GM12878 (cell line): ENCODE data around the gene MAP4K4.

Experiments
- BHLHE40 ChIP-seq, 2 experiments: fragments of 450-650 bp in 1 of 2; IDR thresholded peaks; 2 replicates each; pipeline ENCODE4 v1.6.1; 2011 to 2017; ENCODE audit warnings: low read depth in 2 of 2, borderline replicate concordance in 1 of 2, improper control_type of control experiment in 1 of 2, low read length in 1 of 2, mild to moderate bottlenecking in 1 of 2
- CHD1 ChIP-seq: IDR thresholded peaks from 2 replicates; pipeline ENCODE4 v1.6.1; 2012; ENCODE audit warnings: low read depth, low read length, improper control_type of control experiment
- CTCF ChIP-seq, 3 experiments: IDR thresholded peaks in 2 of 3; conservative IDR thresholded peaks in 1 of 3; 2 replicates each; pipeline ENCODE4 v1.5.1; 2011; ENCODE audit warnings: low read depth in 3 of 3, low read length in 3 of 3, mild to moderate bottlenecking in 3 of 3, control low read depth in 2 of 3, moderate library complexity in 2 of 3, inconsistent platforms in 1 of 3, mixed read lengths in 1 of 3; ENCODE audit not compliant: control insufficient read depth in 2 of 3, insufficient read depth in 1 of 3; ENCODE audit errors: extremely low read depth in 1 of 3
- GABPA ChIP-seq: IDR thresholded peaks from 2 replicates; pipeline ENCODE4 v1.6.1; 2014; ENCODE audit warnings: antibody characterized with exemption, low read depth, mild to moderate bottlenecking, inconsistent platforms
- POLR2AphosphoS5 ChIP-seq: IDR thresholded peaks from 2 replicates; pipeline ENCODE4 v1.6.1; 2011; ENCODE audit warnings: mild to moderate bottlenecking, low read length, inconsistent platforms
- TCF3 ChIP-seq: IDR thresholded peaks from 2 replicates; pipeline ENCODE4 v1.6.1; 2012; ENCODE audit warnings: low read depth, mild to moderate bottlenecking, low read length, borderline replicate concordance; ENCODE audit not compliant: insufficient read depth
- YBX1 ChIP-seq: fragments of 450-650 bp; IDR thresholded peaks from 2 replicates; pipeline ENCODE4 v1.6.1; 2016; ENCODE audit warnings: antibody characterized with exemption

DNA sequence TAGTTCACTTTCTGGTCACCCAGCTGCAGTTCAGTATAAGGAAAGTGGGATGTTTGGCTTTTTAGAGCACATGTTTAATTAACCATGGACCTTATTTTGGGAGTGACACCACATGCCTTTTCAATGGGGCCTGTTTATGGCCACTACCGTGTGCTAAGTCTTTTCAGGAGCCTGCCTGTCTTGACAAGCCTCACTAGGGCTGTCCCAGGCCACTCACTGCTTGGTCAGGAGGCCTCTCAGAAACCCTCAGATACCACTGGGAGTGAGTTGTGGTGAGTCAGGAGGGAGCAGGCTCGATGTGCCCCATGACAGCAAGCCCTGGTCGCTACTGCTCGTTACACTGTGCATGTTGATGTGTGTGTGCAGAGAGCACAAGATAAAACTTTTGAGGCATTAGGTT lies 123.0 kb downstream of the MAP4K4 start:
- TF ChIP-seq CHD1 = no peak
- TF ChIP-seq CTCF (IDR thresholded peaks at IDR 0.05 in 2 of 3, conservative IDR thresholded peaks at IDR 0.05 in 1 of 3; ENCODE audit: control insufficient read depth in 2 of 3, extremely low read depth in 1 of 3, insufficient read depth in 1 of 3, low read depth in 3 of 3, low read length in 3 of 3) = no peak
- no peak for TF ChIP-seq GABPA
- no peak for TF ChIP-seq POLR2AphosphoS5
- TF ChIP-seq BHLHE40 (IDR thresholded peaks at IDR 0.05; ENCODE audit: borderline replicate concordance in 1 of 2, low read depth in 2 of 2, low read length in 1 of 2) = no peak
- TF ChIP-seq YBX1 = no peak
- no peak for TF ChIP-seq TCF3
